IPS DF 6.9 (cell line): Measurements from ENCODE around the gene DDX6.
"Not testable (repeated sequence)": the region's sequence is repeated elsewhere in the genome, so short reads cannot be mapped to it uniquely, and the experiment has no call there.

Experiments used
- DNase-seq: peaks from one replicate; pipeline ENCODE4 v3.0.0-alpha.2; 2013; ENCODE audit warnings: low read depth, low spot score
- H3K27ac ChIP-seq: one replicate; pipeline ENCODE4 v1.5.1; 2013; ENCODE audit warnings: low read length, control low read depth
- H3K27me3 ChIP-seq: 2 replicates; pipeline ENCODE4 v1.6.1; 2013; ENCODE audit warnings: mild to moderate bottlenecking, low read length; ENCODE audit not compliant: control insufficient read depth, insufficient read depth
- H3K36me3 ChIP-seq: 2 replicates; pipeline ENCODE4 v1.6.1; 2013; ENCODE audit warnings: low read length; ENCODE audit not compliant: control insufficient read depth, insufficient read depth
- H3K4me1 ChIP-seq: 2 replicates; pipeline ENCODE4 v1.6.1; 2013; ENCODE audit warnings: low read length; ENCODE audit not compliant: control insufficient read depth, insufficient read depth
- H3K4me3 ChIP-seq: 2 replicates; pipeline ENCODE4 v1.5.1; 2013; ENCODE audit warnings: mild to moderate bottlenecking, low read length
- H3K9me3 ChIP-seq: 2 replicates; pipeline ENCODE4 v1.6.1; 2013; ENCODE audit warnings: low read length, inconsistent platforms; ENCODE audit not compliant: control insufficient read depth, insufficient read depth
- WGBS: extraction: QIAGEN DNeasy Blood & Tissue Kit; methylation state at CpG from one replicate; pipeline ENCODE4 v1.1.7; 2013; ENCODE audit warnings: mixed read lengths, missing lambda C conversion rate; ENCODE audit not compliant: insufficient read length, insufficient coverage; 5-methylcytosine and 5-hydroxymethylcytosine counted together

The DDX6 gene

DNA sequence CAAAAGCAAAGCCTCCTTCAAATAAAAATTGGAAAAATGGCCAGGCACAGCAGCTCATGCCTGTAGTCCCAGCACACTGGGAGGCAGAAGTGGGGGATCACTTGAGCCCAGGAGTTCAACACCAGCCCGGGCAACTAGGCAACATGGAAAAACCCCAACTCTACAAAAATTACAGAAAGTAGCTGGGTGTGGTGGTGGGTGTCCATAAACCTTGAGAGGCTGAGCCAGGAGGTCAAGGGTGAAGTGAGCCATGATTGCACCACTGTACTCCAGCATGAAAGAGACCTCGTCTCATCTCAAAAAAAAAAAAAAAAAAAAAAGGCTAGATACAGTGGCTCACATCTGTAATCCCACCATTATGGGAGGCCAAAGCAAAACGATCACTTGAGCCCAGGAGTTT is 22.3 kb downstream of the DDX6 start:
- H3K27me3 ChIP-seq: no peaks in the 10 kb centered on the region
- no peak overlapping the region for H3K4me3 ChIP-seq
- peaks cover 5% of the 10 kb centered on the region; the same call in 1 of the 2 replicates for H3K36me3 ChIP-seq
- H3K9me3 ChIP-seq: no peaks in the 10 kb centered on the region
- no peak for DNase-seq
- WGBS: no CpG with 5 or more reads among the region's 3 CpGs
- H3K4me1 ChIP-seq: no peaks in the 10 kb centered on the region
- H3K27ac ChIP-seq: no peak overlapping the region

DNA sequence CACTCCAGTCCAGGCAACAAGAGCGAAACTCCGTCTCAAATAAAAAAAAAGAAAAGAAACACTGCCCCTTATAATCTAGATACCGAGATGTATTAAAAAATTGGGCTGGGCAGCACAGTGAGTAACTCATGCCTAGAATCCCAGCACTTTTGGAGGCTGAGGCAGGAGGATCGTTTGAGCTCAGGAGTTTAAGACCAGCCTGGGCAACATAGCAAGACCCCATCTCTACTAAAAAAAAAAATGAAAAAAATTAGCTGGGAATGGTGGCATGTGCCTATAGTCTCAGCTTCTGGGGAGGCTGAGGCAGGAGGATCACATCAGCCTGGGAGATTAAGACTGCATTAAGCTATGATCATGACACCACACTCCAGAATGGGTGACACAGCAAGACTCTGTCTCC is 24.9 kb downstream of the DDX6 start:
- Histone ChIP-seq H3K4me3 (no peak overlapping the region), H3K27me3 (no peaks in the 10 kb centered on the region), H3K9me3 (no peaks in the 10 kb centered on the region), H3K36me3 (peaks cover 10% of the 10 kb centered on the region; the same call in 1 of the 2 replicates), H3K27ac (no peak overlapping the region), H3K4me1 (no peaks in the 10 kb centered on the region)
- DNase-seq: no peak
- no CpG with 5 or more reads among the region's 4 CpGs for WGBS

- H3K4me3 ChIP-seq, H3K27ac ChIP-seq, H3K4me1 ChIP-seq, DNase-seq, H3K9me3 ChIP-seq, H3K27me3 ChIP-seq: not testable (repeated sequence)
- H3K36me3 ChIP-seq: peaks cover 16% of the 10 kb centered on the region; the same call in 1 of the 2 replicates
- no CpG with 5 or more reads among the region's 6 CpGs for WGBS
These were observed 25.8 kb downstream of the DDX6 start for GRCh38 chr11:118765095-118765691.

DNA sequence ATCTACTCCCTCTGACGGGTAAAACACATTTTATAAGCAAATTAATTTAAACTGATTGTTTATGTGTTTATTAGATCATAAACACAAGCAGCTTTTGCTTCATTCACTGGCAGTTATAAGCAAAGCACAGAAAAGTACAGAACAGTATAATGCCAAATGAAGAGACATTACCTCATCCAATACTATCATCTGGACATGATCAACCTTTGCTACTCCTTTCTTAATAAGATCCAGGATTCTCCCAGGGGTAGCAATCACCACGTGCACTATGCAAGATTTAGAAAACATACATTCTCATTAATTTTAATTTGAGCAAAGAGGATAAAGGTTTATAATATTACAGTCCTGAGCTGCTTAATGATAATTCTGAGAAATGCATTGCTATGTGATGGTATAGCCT is 27.9 kb downstream of the DDX6 start:
- DNase-seq: no peak
- H3K4me1 ChIP-seq: no peaks in the 10 kb centered on the region; the same call in 1 of the 2 replicates
- no peak overlapping the region for H3K4me3 ChIP-seq
- no CpG with 5 or more reads among the region's 2 CpGs for WGBS
- no peaks in the 10 kb centered on the region for H3K9me3 ChIP-seq
- H3K27me3 ChIP-seq: no peaks in the 10 kb centered on the region
- H3K36me3 ChIP-seq: peaks cover 27% of the 10 kb centered on the region; the same call in 1 of the 2 replicates
- no peak overlapping the region for H3K27ac ChIP-seq

DNA sequence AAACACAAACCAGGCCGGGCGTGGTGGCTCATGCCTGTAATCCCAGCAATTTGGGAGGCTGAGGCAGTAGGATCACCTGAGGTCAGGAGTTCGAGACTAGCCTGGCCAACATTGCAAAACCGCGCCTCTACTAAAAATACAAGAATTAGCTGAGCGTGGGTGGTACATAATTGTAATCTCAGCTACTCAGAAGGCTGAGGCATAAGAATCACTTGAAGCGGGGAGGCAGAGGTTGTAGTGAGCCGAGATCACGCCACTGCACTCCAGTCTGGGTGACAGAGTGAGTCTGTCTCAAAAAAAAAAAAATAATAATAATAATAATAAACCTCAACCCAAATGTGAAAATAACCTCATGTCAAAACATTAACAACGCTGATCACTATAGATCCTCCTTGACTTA is 29.0 kb downstream of the DDX6 start:
- DNase-seq, H3K27me3 ChIP-seq, H3K9me3 ChIP-seq, H3K4me3 ChIP-seq, H3K4me1 ChIP-seq, H3K27ac ChIP-seq: not testable (repeated sequence)
- peaks cover 27% of the 10 kb centered on the region; the same call in 1 of the 2 replicates for H3K36me3 ChIP-seq
- no CpG with 5 or more reads among the region's 10 CpGs for WGBS

DNA sequence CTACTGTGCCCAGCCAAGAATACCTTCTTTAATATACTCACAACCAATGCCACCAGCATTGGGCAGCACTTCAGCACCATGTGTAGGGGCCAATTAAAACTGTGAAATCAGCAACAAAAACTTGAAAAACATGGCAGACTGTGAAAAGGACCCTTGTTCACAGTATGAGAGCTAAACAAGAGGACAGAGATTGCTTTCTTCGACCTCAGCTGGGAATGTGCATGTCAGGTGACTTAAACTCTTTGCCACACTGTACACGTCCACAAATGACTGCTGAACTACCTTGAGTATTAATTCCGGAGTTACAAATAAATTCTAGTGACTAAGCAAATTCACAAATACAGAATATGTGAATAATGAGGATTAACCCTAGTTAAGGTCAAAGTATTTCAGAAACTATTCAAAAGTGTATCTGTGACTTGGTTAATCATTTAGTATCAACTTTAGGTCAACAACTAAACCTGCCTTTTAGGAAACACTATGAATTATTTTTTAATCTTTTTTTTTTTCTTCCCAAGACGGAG is 33.0 kb downstream of the DDX6 start:
- no peaks in the 10 kb centered on the region for H3K9me3 ChIP-seq
- no peak overlapping the region for H3K4me3 ChIP-seq
- no CpG with 5 or more reads among the region's 4 CpGs for WGBS
- DNase-seq: no peak
- no peaks in the 10 kb centered on the region; the same call in 1 of the 2 replicates for H3K4me1 ChIP-seq
- H3K27me3 ChIP-seq: no peaks in the 10 kb centered on the region
- H3K27ac ChIP-seq: no peak overlapping the region
- H3K36me3 ChIP-seq: peaks cover 38% of the 10 kb centered on the region; the same call in 1 of the 2 replicates

GRCh38 chr11:118752654-118753053 is 38.3 kb downstream of the DDX6 start:
- H3K27me3 ChIP-seq: no peaks in the 10 kb centered on the region
- no peak for DNase-seq
- WGBS: no CpG with 5 or more reads among the region's 3 CpGs
- no peaks in the 10 kb centered on the region for H3K9me3 ChIP-seq
- no peak overlapping the region for H3K4me3 ChIP-seq
- no peaks in the 10 kb centered on the region for H3K4me1 ChIP-seq
- H3K36me3 ChIP-seq: peaks cover 23% of the 10 kb centered on the region; the same call in 1 of the 2 replicates
- no peak overlapping the region for H3K27ac ChIP-seq

DNA sequence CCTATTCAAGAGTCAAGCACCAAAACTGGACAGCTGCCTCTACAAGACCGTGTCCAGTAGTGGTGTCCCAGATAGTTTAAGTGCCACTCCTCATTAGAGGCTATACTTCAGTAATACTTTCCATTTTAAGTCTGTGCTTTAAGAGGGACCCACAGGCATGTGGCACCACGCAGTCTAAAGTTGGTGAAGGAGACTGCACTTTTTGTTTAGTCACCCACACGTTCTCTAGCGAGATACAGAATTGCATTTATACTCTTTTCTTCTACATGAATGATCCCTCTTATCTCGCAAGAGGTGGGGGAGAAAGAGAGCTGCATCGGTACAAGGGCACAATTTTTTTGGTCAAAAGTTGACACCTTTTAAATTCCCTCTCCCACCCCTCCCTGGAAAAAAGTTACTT is 41.5 kb downstream of the DDX6 start:
- H3K27me3 ChIP-seq: no peaks in the 10 kb centered on the region
- no peak overlapping the region for H3K27ac ChIP-seq
- no CpG with 5 or more reads among the region's 6 CpGs for WGBS
- no peaks in the 10 kb centered on the region for H3K4me1 ChIP-seq
- H3K36me3 ChIP-seq: peaks cover 17% of the 10 kb centered on the region; the same call in 1 of the 2 replicates
- no peaks in the 10 kb centered on the region for H3K9me3 ChIP-seq
- H3K4me3 ChIP-seq: no peak overlapping the region
- no peak for DNase-seq

DNA sequence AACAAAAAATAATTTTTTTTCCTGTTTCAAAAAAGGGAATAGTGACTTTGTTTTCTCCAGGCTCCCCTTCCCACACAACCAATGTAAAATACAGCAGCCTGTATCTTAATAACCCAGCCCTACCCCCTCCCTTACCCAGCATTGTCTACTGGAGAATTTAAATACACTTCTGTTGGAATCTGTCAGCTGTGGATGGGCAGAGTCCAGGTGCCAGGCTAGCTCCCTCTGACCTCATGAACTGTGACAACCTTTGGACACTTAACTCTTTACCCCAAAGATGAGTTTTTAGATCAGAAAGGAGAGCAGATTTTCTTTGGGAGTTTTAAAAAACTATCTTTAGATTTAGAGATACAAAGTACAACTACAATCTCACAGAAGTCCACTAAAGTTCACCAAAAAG is 42.9 kb downstream of the DDX6 start:
- no peak for DNase-seq
- Histone ChIP-seq H3K27ac (no peak overlapping the region), H3K4me3 (no peak overlapping the region), H3K4me1 (no peaks in the 10 kb centered on the region), H3K36me3 (peaks cover 8% of the 10 kb centered on the region; the same call in 1 of the 2 replicates), H3K27me3 (no peaks in the 10 kb centered on the region), H3K9me3 (no peaks in the 10 kb centered on the region)

DNA sequence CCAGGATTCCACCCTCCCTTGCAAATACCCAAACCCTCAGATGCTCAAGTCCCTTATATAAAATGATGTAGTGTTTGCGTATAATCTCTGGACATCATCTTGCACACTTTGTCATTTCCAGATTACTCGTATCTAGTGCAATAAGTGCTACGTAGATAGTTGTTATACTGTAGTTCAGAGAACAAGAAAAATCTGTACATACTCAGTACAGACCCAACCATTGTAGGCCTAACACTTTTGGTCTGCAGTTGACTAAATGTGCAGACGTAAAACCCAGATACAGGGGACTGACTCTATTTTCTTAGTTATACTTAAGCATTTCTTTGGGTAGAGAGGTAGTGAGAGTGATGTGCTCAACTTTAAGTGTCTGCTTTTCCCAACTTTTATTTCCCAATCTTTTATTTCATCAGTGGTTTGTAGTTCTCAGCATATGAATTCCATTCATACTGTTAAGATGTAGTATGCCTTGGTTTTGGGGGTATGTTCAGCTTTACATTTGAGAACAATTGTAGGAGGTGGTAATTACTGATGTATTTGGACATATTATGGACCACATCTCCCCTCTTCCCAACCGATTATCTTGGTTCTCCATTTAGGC is 43.9 kb downstream of the DDX6 start:
- Histone ChIP-seq H3K36me3 (peaks cover 6% of the 10 kb centered on the region; the same call in 1 of the 2 replicates), H3K27ac (no peak overlapping the region), H3K9me3 (no peaks in the 10 kb centered on the region), H3K27me3 (no peaks in the 10 kb centered on the region), H3K4me3 (no peak overlapping the region), H3K4me1 (no peaks in the 10 kb centered on the region)
- no peak for DNase-seq
- WGBS: no CpG with 5 or more reads among the region's 5 CpGs

DNA sequence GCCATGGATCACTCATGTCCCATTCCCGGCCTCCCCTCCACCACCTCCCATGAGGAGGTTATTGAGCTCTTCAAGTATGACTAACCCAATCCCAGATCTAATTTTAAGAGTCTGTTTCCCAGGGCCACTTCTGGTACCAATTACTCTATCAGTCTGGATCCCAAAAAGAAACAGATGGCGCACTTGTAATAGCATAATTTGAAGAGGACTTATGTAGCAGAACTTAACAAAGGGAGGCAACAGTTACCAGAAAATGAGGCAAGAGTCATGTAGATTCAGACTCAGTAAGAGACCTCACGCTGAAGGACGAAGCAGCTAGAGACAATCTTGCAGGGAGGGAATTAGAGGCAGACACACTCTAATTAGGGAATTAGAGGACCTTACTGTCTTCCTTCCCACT is 46.9 kb downstream of the DDX6 start:
- Histone ChIP-seq H3K4me3 (no peak overlapping the region), H3K27me3 (no peaks in the 10 kb centered on the region), H3K9me3 (no peaks in the 10 kb centered on the region), H3K27ac (no peak overlapping the region), H3K36me3 (no peaks in the 10 kb centered on the region), H3K4me1 (peaks cover 2% of the 10 kb centered on the region; the same call in 1 of the 2 replicates)
- no CpG with 5 or more reads among the region's 4 CpGs for WGBS
- no peak for DNase-seq
